ENCODE results near the gene IMMP2L. TPM values are rescaled to one million over a fixed set of nuclear protein-coding genes. Genes with fewer than 3 reads are reported as not detected.

Gene IMMP2L
- total RNA-seq, 1 donor from 2014 or later: 20.0 TPM

- Mint-ChIP-seq H3K36me3 (ENCODE audit: low read depth) (no peaks in the 10 kb centered on the region), H3K27ac (peak overlapping the region; percentile 2), H3K4me3 (ENCODE audit: low read depth) (no peak overlapping the region), H3K27me3 (ENCODE audit: low read depth) (no peaks in the 10 kb centered on the region), H3K4me1 (ENCODE audit: low read depth) (peaks cover 32% of the 10 kb centered on the region), H3K9me3 (no peaks in the 10 kb centered on the region)
- no peak for DNase-seq (ENCODE audit: low spot score)
- intact Hi-C loops (cut with micrococcal nuclease): no loop called here
Measured at GRCh38 chr7:111140091-111140865, 422.0 kb downstream of the IMMP2L start.

- no peak overlapping the region for H3K4me3 Mint-ChIP-seq (ENCODE audit: low read depth)
- peaks cover 32% of the 10 kb centered on the region for H3K4me1 Mint-ChIP-seq (ENCODE audit: low read depth)
- H3K9me3 Mint-ChIP-seq: no peaks in the 10 kb centered on the region
- H3K27me3 Mint-ChIP-seq (ENCODE audit: low read depth): no peaks in the 10 kb centered on the region
- H3K27ac Mint-ChIP-seq: peak overlapping the region; percentile 93
- intact Hi-C loops (cut with micrococcal nuclease): loop anchor here (1.0 to 5.0 kb wide), 8 partner anchors 26 to 419 kb away; no protein-coding TSS in a partner anchor
- no peak for DNase-seq (ENCODE audit: low spot score)
- no peaks in the 10 kb centered on the region for H3K36me3 Mint-ChIP-seq (ENCODE audit: low read depth)
Measured at GRCh38 chr7:111138586-111138985, 423.7 kb downstream of the IMMP2L start.

- peaks cover 32% of the 10 kb centered on the region for H3K4me1 Mint-ChIP-seq (ENCODE audit: low read depth)
- H3K9me3 Mint-ChIP-seq: no peaks in the 10 kb centered on the region
- DNase-seq (ENCODE audit: low spot score): peak; percentile 57
- H3K4me3 Mint-ChIP-seq (ENCODE audit: low read depth): peak overlapping the region; percentile 57
- intact Hi-C loops (cut with micrococcal nuclease): loop anchor here (1.0 to 5.0 kb wide), 8 partner anchors 25 to 419 kb away; no protein-coding TSS in a partner anchor
- H3K27ac Mint-ChIP-seq: peak overlapping the region; percentile 93
- H3K36me3 Mint-ChIP-seq (ENCODE audit: low read depth): no peaks in the 10 kb centered on the region
- H3K27me3 Mint-ChIP-seq (ENCODE audit: low read depth): no peaks in the 10 kb centered on the region
Measured at GRCh38 chr7:111138193-111138569, 424.1 kb downstream of the IMMP2L start.

DNA sequence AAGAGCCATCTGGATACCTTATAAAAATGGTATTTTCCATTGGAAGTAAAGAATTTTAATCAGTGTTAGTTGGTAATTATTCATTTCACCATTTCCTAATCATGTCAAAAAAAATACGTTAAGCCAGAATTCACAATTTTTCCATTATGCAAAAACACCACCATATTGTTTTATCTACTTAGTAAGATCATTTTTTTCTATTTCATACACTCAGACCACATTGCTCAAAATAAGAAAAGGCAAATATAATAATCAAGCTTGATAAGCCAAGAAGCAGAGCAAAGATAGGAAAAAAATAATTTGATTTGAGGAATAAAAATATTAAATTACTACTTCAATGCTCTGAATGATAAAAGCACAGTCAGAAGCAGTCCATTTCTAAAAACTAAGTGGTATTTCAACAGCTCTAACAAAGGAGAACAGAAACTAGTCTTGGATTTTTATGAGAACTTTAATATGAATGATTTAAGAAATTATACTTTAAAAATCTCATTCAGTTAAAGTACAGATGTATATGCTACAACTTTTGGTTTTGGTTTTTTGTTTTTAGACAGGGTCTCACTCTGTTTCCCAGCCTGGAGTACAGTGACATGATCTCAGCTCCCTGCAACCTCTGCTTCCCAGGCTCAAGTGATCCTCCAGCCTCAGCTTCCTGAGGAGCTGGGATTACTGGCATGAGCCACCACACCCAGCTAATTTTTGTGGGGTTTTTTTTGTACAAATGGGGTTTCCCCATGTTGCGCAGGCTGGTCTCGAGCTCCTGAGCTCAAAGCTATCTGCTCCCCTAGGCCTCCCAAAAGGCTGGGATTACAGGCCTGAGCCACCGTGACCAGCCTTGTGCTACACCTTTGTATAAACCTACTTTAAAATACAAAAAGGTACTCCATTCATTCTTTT is 424.7 kb downstream of the IMMP2L start:
- peak; percentile 14 for DNase-seq (ENCODE audit: low spot score)
- peaks cover 32% of the 10 kb centered on the region for H3K4me1 Mint-ChIP-seq (ENCODE audit: low read depth)
- no peaks in the 10 kb centered on the region for H3K36me3 Mint-ChIP-seq (ENCODE audit: low read depth)
- H3K9me3 Mint-ChIP-seq: no peaks in the 10 kb centered on the region
- peak overlapping the region; percentile 93 for H3K27ac Mint-ChIP-seq
- intact Hi-C loops (cut with micrococcal nuclease): loop anchor here (1.0 to 5.0 kb wide), 9 partner anchors 20 to 420 kb away; no protein-coding TSS in a partner anchor
- no peaks in the 10 kb centered on the region for H3K27me3 Mint-ChIP-seq (ENCODE audit: low read depth)
- H3K4me3 Mint-ChIP-seq (ENCODE audit: low read depth): peak overlapping the region; percentile 57

DNA sequence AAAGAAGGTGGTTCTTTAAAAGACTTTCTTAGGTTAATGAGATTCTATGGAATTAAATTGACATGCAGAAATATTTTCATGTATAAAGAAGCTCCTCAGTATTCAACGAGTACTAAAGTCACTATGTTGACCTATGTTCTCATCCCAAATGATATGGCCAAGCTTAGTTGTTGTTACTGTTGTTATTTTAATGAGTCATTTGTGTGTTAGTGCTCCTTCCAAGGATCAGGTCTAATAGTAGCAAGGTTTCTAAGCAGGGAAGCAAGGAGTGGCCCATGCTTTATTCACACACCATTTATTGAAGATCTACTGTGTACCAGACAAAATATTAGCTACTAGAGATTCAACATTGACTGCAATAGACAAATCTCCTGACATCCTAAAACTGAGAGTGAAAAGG is 429.5 kb downstream of the IMMP2L start:
- Mint-ChIP-seq H3K36me3 (ENCODE audit: low read depth) (no peaks in the 10 kb centered on the region), H3K4me1 (ENCODE audit: low read depth) (peaks cover 5% of the 10 kb centered on the region), H3K4me3 (ENCODE audit: low read depth) (no peak overlapping the region), H3K27me3 (ENCODE audit: low read depth) (no peaks in the 10 kb centered on the region), H3K9me3 (no peaks in the 10 kb centered on the region), H3K27ac (no peak overlapping the region)
- no peak for DNase-seq (ENCODE audit: low spot score)
- intact Hi-C loops (cut with micrococcal nuclease): no loop called here

- Mint-ChIP-seq H3K27me3 (ENCODE audit: low read depth) (no peaks in the 10 kb centered on the region), H3K4me3 (ENCODE audit: low read depth) (no peak overlapping the region), H3K27ac (no peak overlapping the region), H3K9me3 (no peaks in the 10 kb centered on the region), H3K36me3 (ENCODE audit: low read depth) (peaks cover 14% of the 10 kb centered on the region), H3K4me1 (ENCODE audit: low read depth) (no peaks in the 10 kb centered on the region)
- intact Hi-C loops (cut with micrococcal nuclease): no loop called here
- no peak for DNase-seq (ENCODE audit: low spot score)
Measured at GRCh38 chr7:111129435-111129834, 432.9 kb downstream of the IMMP2L start.

GRCh38 chr7:111126987-111127386 is 435.3 kb downstream of the IMMP2L start:
- Mint-ChIP-seq H3K9me3 (no peaks in the 10 kb centered on the region), H3K27me3 (ENCODE audit: low read depth) (no peaks in the 10 kb centered on the region), H3K36me3 (ENCODE audit: low read depth) (peaks cover 35% of the 10 kb centered on the region), H3K27ac (no peak overlapping the region), H3K4me1 (ENCODE audit: low read depth) (no peaks in the 10 kb centered on the region), H3K4me3 (ENCODE audit: low read depth) (no peak overlapping the region)
- no peak for DNase-seq (ENCODE audit: low spot score)
- intact Hi-C loops (cut with micrococcal nuclease): no loop called here

- Mint-ChIP-seq H3K4me3 (ENCODE audit: low read depth) (no peak overlapping the region), H3K27me3 (ENCODE audit: low read depth) (no peaks in the 10 kb centered on the region), H3K4me1 (ENCODE audit: low read depth) (peaks cover 35% of the 10 kb centered on the region), H3K9me3 (peaks cover 10% of the 10 kb centered on the region), H3K36me3 (ENCODE audit: low read depth) (peaks cover 83% of the 10 kb centered on the region), H3K27ac (peak overlapping the region; percentile 3)
- DNase-seq (ENCODE audit: low spot score): no peak
- intact Hi-C loops (cut with micrococcal nuclease): no loop called here
Measured at GRCh38 chr7:111115966-111116365, 446.3 kb downstream of the IMMP2L start.

DNA sequence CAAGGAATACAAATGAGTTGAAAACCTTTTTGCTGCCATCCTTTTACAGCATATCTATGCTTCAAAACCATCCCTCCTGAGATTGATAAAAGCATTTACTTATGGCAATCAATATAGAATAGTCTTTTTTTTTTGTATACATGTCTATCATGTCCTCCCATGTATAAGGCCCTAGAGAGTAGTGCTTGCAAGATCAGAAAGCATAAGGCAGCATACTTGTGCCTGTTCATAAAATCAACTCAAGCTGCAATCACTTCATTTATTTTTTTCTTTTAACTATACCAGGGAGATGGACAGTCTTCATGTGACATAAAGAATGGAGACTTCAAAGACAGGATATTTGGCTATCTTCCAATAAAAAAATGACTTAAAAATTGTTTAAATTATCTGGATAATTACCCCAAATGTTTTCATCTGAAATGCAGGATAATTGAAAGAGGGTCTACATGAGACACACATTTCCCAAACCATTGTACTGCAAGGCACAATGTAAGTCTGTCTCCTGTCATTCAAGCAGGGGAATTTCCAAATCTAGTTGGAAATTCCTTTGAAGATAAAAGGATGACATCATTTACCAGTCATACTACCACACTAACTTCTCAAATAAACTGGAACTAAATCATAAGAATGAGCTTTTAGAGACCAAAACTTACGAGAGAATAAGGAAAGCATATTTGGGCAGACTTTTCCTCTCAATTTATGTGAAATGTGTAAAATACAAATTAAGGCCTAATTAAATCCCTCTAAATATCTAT is 448.9 kb downstream of the IMMP2L start:
- no peak overlapping the region for H3K4me3 Mint-ChIP-seq (ENCODE audit: low read depth)
- H3K4me1 Mint-ChIP-seq (ENCODE audit: low read depth): peaks cover 40% of the 10 kb centered on the region
- H3K9me3 Mint-ChIP-seq: no peaks in the 10 kb centered on the region
- H3K27me3 Mint-ChIP-seq (ENCODE audit: low read depth): no peaks in the 10 kb centered on the region
- intact Hi-C loops (cut with micrococcal nuclease): loop anchor here (2.0 to 5.0 kb wide), 3 partner anchors 21 to 449 kb away; partner anchors contain the start of gene IMMP2L
- DNase-seq (ENCODE audit: low spot score): no peak
- H3K36me3 Mint-ChIP-seq (ENCODE audit: low read depth): peaks cover 81% of the 10 kb centered on the region
- peak overlapping the region; percentile 88 for H3K27ac Mint-ChIP-seq

- intact Hi-C loops (cut with micrococcal nuclease): loop anchor here (2.0 to 5.0 kb wide), 3 partner anchors 20 to 450 kb away; partner anchors contain the start of gene IMMP2L
- Mint-ChIP-seq H3K4me1 (ENCODE audit: low read depth) (peaks cover 47% of the 10 kb centered on the region), H3K4me3 (ENCODE audit: low read depth) (no peak overlapping the region), H3K27me3 (ENCODE audit: low read depth) (no peaks in the 10 kb centered on the region), H3K9me3 (no peaks in the 10 kb centered on the region), H3K27ac (peak overlapping the region; percentile 71), H3K36me3 (ENCODE audit: low read depth) (peaks cover 76% of the 10 kb centered on the region)
- DNase-seq (ENCODE audit: low spot score): no peak
Measured at GRCh38 chr7:111112439-111112838, 449.9 kb downstream of the IMMP2L start.

- Mint-ChIP-seq H3K9me3 (no peaks in the 10 kb centered on the region), H3K27me3 (ENCODE audit: low read depth) (no peaks in the 10 kb centered on the region), H3K4me3 (ENCODE audit: low read depth) (no peak overlapping the region), H3K27ac (peak overlapping the region; percentile 79), H3K36me3 (ENCODE audit: low read depth) (peaks cover 82% of the 10 kb centered on the region), H3K4me1 (ENCODE audit: low read depth) (peaks cover 65% of the 10 kb centered on the region)
- intact Hi-C loops (cut with micrococcal nuclease): no loop called here
- no peak for DNase-seq (ENCODE audit: low spot score)
Measured at GRCh38 chr7:111108496-111108895, 453.8 kb downstream of the IMMP2L start.

- DNase-seq (ENCODE audit: low spot score): no peak
- Mint-ChIP-seq H3K36me3 (ENCODE audit: low read depth) (peaks cover 82% of the 10 kb centered on the region), H3K27ac (no peak overlapping the region), H3K9me3 (no peaks in the 10 kb centered on the region), H3K4me3 (ENCODE audit: low read depth) (no peak overlapping the region), H3K27me3 (ENCODE audit: low read depth) (no peaks in the 10 kb centered on the region), H3K4me1 (ENCODE audit: low read depth) (peaks cover 64% of the 10 kb centered on the region)
- intact Hi-C loops (cut with micrococcal nuclease): no loop called here
Measured at GRCh38 chr7:111108000-111108399, 454.3 kb downstream of the IMMP2L start.

Data from activated T-helper 2 cell treated with anti-CD3 and anti-CD28 coated beads, Interferon-gamma antibody, Interleukin-2, Interleukin-4, amounts not matched to agents 10 μg/mL and 5 μg/mL and 100 μg/mL, durations not matched to agents 14 hours and 24 hours and 36 hours (primary cell).